ENCODE data around the gene LMF1. TPM values are rescaled to one million over a fixed set of nuclear protein-coding genes. Genes with fewer than 3 reads are reported as not detected.

LMF1 gene
- polyA plus RNA-seq, 12 donors = 8.5 to 16.9 (median 11.0) TPM; not detected in 1

GRCh38 chr16:913817-914439 lies 56.9 kb downstream of the LMF1 start:
- DNase-seq = no peak

GRCh38 chr16:912684-913613 lies 57.8 kb downstream of the LMF1 start:
- no peak for DNase-seq

- DNase-seq = no peak
These were observed 58.5 kb downstream of the LMF1 start for GRCh38 chr16:912322-912683.

- no peak for DNase-seq
These were observed 59.0 kb downstream of the LMF1 start for GRCh38 chr16:911604-912321.

GRCh38 chr16:911101-911500 lies 59.7 kb downstream of the LMF1 start:
- DNase-seq = no peak

GRCh38 chr16:910181-910580 lies 60.6 kb downstream of the LMF1 start:
- DNase-seq = no peak

- no peak for DNase-seq
These were observed 61.3 kb downstream of the LMF1 start for GRCh38 chr16:909281-910000.

- no peak for DNase-seq
These were observed 62.1 kb downstream of the LMF1 start for GRCh38 chr16:908526-909155.

GRCh38 chr16:907842-908241 lies 62.9 kb downstream of the LMF1 start:
- DNase-seq = no peak

GRCh38 chr16:907361-907760 lies 63.4 kb downstream of the LMF1 start:
- no peak for DNase-seq

GRCh38 chr16:906296-906695 lies 64.5 kb downstream of the LMF1 start:
- no peak for DNase-seq

GRCh38 chr16:901715-902601 lies 68.8 kb downstream of the LMF1 start:
- DNase-seq = no peak

GRCh38 chr16:901149-901548 lies 69.6 kb downstream of the LMF1 start:
- DNase-seq = no peak

- no peak for DNase-seq
These were observed 70.6 kb downstream of the LMF1 start for GRCh38 chr16:900211-900610.

- DNase-seq = no peak
These were observed 71.1 kb downstream of the LMF1 start for GRCh38 chr16:899683-900060.

GRCh38 chr16:898761-899682 lies 71.8 kb downstream of the LMF1 start:
- DNase-seq = no peak

GRCh38 chr16:898216-898615 lies 72.6 kb downstream of the LMF1 start:
- no peak for DNase-seq

GRCh38 chr16:897701-898100 lies 73.1 kb downstream of the LMF1 start:
- DNase-seq = no peak

GRCh38 chr16:897200-897543 lies 73.6 kb downstream of the LMF1 start:
- DNase-seq = no peak

Measured in muscle of arm (tissue), 12 donors.